Tibial nerve (tissue), 4 donors: ENCODE data around the gene NRXN2.

ENCODE experiments used
- EP300 ChIP-seq, 2 donors: sonication (generic); formaldehyde crosslinking; IDR thresholded peaks; one replicate each; pipeline ENCODE4 v1.6.1; 2017; ENCODE audit warnings: antibody characterized with exemption in 2 of 2, mild to moderate bottlenecking in 1 of 2
- POLR2A ChIP-seq, 2 donors: fragments of 450-650 bp; IDR thresholded peaks; one replicate each; pipeline ENCODE4 v1.6.1; 2017; ENCODE audit warnings: antibody characterized with exemption in 2 of 2, mild to moderate bottlenecking in 2 of 2, moderate library complexity in 2 of 2
- TF ChIP-seq, protein P1 (sequence below), 5 experiments: fragments of 200-600 bp in 3 of 5; fragments of 450-650 bp in 2 of 5; sonication (generic) in 3 of 5; IDR thresholded peaks; one replicate each; pipeline ENCODE4 v1.5.1; 2016 to 2019; ENCODE audit warnings: antibody characterized with exemption in 5 of 5, mild to moderate bottlenecking in 3 of 5, moderate library complexity in 2 of 5

DNA sequence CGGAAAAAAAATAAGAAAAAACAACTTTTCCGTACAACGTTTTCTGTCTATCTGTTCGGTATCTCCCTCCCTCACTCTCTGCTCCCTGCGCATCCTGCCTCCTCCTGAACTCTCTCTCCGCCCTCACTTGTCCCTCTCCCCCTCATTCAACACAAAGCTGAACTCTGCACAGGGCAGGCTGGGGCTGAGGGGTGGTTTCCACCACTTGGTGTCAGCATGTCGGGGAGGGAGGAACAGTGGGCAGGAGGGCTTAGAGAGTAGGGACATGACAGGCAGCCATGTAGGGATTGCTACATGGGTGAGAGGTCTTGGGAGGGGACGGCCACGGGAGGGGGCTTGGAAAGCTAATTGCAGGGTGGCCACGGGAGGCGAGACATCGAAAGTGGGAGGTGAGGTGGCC lies 114.4 kb downstream of the NRXN2 start:
- no peak for TF ChIP-seq POLR2A (IDR thresholded peaks at IDR 0.05)
- TF ChIP-seq, protein P1, sequence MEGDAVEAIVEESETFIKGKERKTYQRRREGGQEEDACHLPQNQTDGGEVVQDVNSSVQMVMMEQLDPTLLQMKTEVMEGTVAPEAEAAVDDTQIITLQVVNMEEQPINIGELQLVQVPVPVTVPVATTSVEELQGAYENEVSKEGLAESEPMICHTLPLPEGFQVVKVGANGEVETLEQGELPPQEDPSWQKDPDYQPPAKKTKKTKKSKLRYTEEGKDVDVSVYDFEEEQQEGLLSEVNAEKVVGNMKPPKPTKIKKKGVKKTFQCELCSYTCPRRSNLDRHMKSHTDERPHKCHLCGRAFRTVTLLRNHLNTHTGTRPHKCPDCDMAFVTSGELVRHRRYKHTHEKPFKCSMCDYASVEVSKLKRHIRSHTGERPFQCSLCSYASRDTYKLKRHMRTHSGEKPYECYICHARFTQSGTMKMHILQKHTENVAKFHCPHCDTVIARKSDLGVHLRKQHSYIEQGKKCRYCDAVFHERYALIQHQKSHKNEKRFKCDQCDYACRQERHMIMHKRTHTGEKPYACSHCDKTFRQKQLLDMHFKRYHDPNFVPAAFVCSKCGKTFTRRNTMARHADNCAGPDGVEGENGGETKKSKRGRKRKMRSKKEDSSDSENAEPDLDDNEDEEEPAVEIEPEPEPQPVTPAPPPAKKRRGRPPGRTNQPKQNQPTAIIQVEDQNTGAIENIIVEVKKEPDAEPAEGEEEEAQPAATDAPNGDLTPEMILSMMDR (IDR thresholded peaks at IDR 0.05), result no peak
- TF ChIP-seq EP300 (IDR thresholded peaks at IDR 0.05), result no peak
